Psoas muscle (tissue), 8 donors: Measurements from ENCODE around the gene METRNL. TPM values are rescaled to one million over a fixed set of nuclear protein-coding genes. Genes with fewer than 3 reads are reported as not detected.
A peak's percentile ranks its signal among the peaks of the same experiment; 100 is the strongest.
"Not testable (repeated sequence)": the region's sequence is repeated elsewhere in the genome, so short reads cannot be mapped to it uniquely, and the experiment has no call there.

ENCODE experiments used
- ATAC-seq, 4 donors: fragments of 200-7000 bp; cut with Tn5 transposase; one replicate each; pipeline ENCODE4 v1.9.1; 2020; ENCODE audit warnings: moderate library complexity in 3 of 4, mild to moderate bottlenecking in 2 of 4
- DNase-seq, 2 donors: peaks; one replicate each; pipeline ENCODE4 v3.0.0-alpha.2; 2020
- H3K27ac ChIP-seq: fragments of 200-600 bp; one replicate; pipeline ENCODE4 v1.8.0; 2022
- H3K27me3 ChIP-seq, 3 donors: fragments of 200-600 bp in 1 of 3; one replicate each; pipeline versions ENCODE4 v1.6.1 to v1.8.0; 2013 to 2022; ENCODE audit warnings: low read length in 2 of 3, mild to moderate bottlenecking in 2 of 3, moderate library complexity in 1 of 3; ENCODE audit not compliant: insufficient read depth in 3 of 3
- H3K36me3 ChIP-seq, 2 donors: fragments of 200-600 bp in 1 of 2; one replicate each; pipeline versions ENCODE4 v1.6.1 to v1.8.0; 2013 to 2022; ENCODE audit warnings: low read depth in 1 of 2, mild to moderate bottlenecking in 1 of 2, moderate library complexity in 1 of 2; ENCODE audit not compliant: insufficient read depth in 1 of 2
- H3K4me1 ChIP-seq: fragments of 200-600 bp; one replicate; pipeline ENCODE4 v1.8.0; 2022
- H3K4me3 ChIP-seq: fragments of 200-600 bp; one replicate; pipeline ENCODE4 v1.8.0; 2022; ENCODE audit warnings: mild to moderate bottlenecking
- H3K9me3 ChIP-seq: fragments of 200-600 bp; one replicate; pipeline ENCODE4 v1.8.0; 2022
- CTCF ChIP-seq: fragments of 200-600 bp; IDR thresholded peaks from one replicate; pipeline ENCODE4 v1.8.0; 2022; ENCODE audit warnings: antibody characterized with exemption
- WGBS, 3 donors: extraction: QIAGEN DNeasy Blood & Tissue Kit; methylation state at CpG; one replicate each; pipeline versions ENCODE4 v1.1.6 to v1.1.7; 2013; 5-methylcytosine and 5-hydroxymethylcytosine counted together
- intact Hi-C, 2 donors: fragments of 100-400 bp; cut with DNase I; formaldehyde crosslinking; loops; one replicate each; pipeline versions ENCODE4 v1.11.0 to v1.14.2; 2022
- polyA plus RNA-seq, 3 donors: library from polyadenylated mRNA; stranded (reverse); fragments of 200-250 nt; gene quantifications; one replicate each; pipeline ENCODE4 v1.2.3, GENCODE V29; 2013
- total RNA-seq, 4 donors: library from RNA; stranded (reverse); fragmentation: NEBNext Ultra II Directional in 2 of 4; extraction: Animal tissue kit (Norgen Biotek cat#: 25700) in 2 of 4; gene quantifications; one replicate each; pipeline versions ENCODE4 v1.2.1 to v1.2.4, GENCODE V29; 2021 to 2023
- donor health status: healthy with polysubstance abuse.
- donor health status: DM: no; HTN: no; CAD: no; lungs with moderate emphysema.
- donor health status: Bipolar disorder and iron deficiency.
- donor health status: healthy.
- donor health status: DM: yes; HTN: yes; CAD: no.
- donor health status: DM: no; HTN: no; CAD: no.
- donor health status: DM: no; HTN: no; CAD: no.
- donor health status: DM: yes; HTN: yes; CAD: no.

The METRNL gene
- total and polyA plus RNA-seq, 7 donors: 6.7 to 81.7 (median 12.1) TPM

DNA sequence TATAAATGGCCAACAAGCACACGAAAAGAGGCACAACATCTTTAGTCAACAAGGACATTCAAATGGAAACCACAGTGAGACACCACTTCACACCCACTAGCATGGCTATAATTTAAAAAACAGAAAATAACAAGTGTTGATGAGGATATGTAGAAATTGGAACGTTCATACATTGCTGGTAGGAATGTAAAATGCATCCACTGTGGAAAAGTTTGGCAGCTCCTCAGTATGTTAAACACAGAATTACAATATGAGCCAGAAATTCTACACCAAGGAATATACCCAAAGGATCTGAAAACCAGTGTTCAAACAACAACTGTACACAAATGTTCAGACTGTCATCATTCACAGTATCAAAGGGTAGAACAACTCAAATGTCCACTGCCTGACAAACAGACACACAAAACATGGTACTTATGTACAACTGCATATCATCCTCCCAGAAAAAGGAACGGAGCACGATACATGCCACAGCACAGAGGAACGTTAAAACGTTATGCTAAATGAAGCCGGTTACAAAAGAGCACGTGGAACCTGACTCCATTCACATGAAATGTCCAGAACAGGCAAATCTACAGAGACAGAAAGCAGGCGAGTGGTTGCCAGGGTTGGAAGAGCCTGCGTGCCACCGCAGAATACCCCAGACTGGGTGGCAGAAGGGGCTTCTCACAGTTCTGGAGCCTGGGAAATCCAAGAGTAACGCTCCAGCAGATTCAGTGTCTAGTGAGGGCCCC is 32.8 kb upstream of the METRNL start:
- H3K4me3 ChIP-seq: no peak overlapping the region
- peaks cover under 1% of the 10 kb centered on the region for H3K9me3 ChIP-seq
- WGBS, 3 donors: 92 to 95% (median 95%) methylated on average over 12 of the region's 12 CpGs
- TF ChIP-seq CTCF: no peak
- no peaks in the 10 kb centered on the region for H3K4me1 ChIP-seq
- peaks cover 0 to 28% of the 10 kb centered on the region in 2 donors for H3K36me3 ChIP-seq
- H3K27me3 ChIP-seq: no peaks in the 10 kb centered on the region
- ATAC-seq: no peak
- no peak overlapping the region for H3K27ac ChIP-seq
- DNase-seq: no peak
- intact Hi-C loops: no loop called here

DNA sequence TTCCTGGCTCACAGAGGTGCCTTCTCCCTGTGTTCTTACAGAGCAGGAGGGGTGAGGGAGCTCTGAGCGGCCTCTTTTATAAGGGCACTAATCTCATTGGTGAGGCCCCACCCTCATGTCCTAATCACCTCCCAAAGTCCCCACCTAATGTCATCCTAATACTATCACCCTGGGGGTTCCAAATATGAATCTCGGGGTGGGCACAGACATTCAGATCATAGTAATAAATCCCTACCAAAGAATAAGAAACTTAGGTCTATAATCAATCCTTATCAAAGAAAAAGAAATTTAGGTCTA is 32.3 kb upstream of the METRNL start:
- 50 to 76% (median 70%) methylated on average over 2 of the region's 2 CpGs for WGBS, 3 donors
- H3K4me3 ChIP-seq: no peak overlapping the region
- ATAC-seq: no peak
- no peaks in the 10 kb centered on the region for H3K27me3 ChIP-seq
- no peak for TF ChIP-seq CTCF
- intact Hi-C loops: no loop called here
- H3K27ac ChIP-seq: no peak overlapping the region
- no peaks in the 10 kb centered on the region for H3K4me1 ChIP-seq
- no peaks in the 10 kb centered on the region for H3K9me3 ChIP-seq
- peaks cover 0 to 23% of the 10 kb centered on the region in 2 donors for H3K36me3 ChIP-seq
- no peak for DNase-seq

- H3K27ac ChIP-seq, intact Hi-C loops, H3K4me3 ChIP-seq, DNase-seq, H3K4me1 ChIP-seq, H3K9me3 ChIP-seq, ATAC-seq, H3K27me3 ChIP-seq: not testable (repeated sequence)
- H3K36me3 ChIP-seq: peaks cover 0 to 21% of the 10 kb centered on the region in 2 donors
- 89 to 92% (median 90%) methylated on average over 12 of the region's 12 CpGs for WGBS, 3 donors
Observed at GRCh38 chr17:83047818-83048475, 31.5 kb upstream of the METRNL start.

- peak overlapping the region; percentile 86 for H3K27ac ChIP-seq
- intact Hi-C loops: no loop called here
- H3K27me3 ChIP-seq: no peaks in the 10 kb centered on the region
- H3K36me3 ChIP-seq: peaks cover 0 to 15% of the 10 kb centered on the region in 2 donors
- no peaks in the 10 kb centered on the region for H3K9me3 ChIP-seq
- peaks cover 2% of the 10 kb centered on the region for H3K4me1 ChIP-seq
- no peak for ATAC-seq
- TF ChIP-seq CTCF: no peak
- WGBS, 3 donors: 28 to 46% (median 32%) methylated on average over 37 to 55 of the region's 55 CpGs
- H3K4me3 ChIP-seq: peak overlapping the region; percentile 80
- DNase-seq: no peak
Observed at GRCh38 chr17:83050651-83051395, 28.6 kb upstream of the METRNL start.
